GM23338 (cell line): ENCODE measurements around the gene TRIO. TPM values are rescaled to one million over a fixed set of nuclear protein-coding genes. Genes with fewer than 3 reads are reported as not detected.

Source experiments
- ATAC-seq: fragments of 200-7000 bp; cut with Tn5 transposase; 3 replicates; pipeline ENCODE4 v1.9.1; 2020
- DNase-seq: peaks from one replicate; pipeline ENCODE4 v3.0.0-alpha.2; 2015; ENCODE audit warnings: low spot score
- H2AFZ ChIP-seq: fragments of 200-600 bp; sonication (generic); 2 replicates; pipeline ENCODE4 v1.8.0; 2016; ENCODE audit warnings: antibody characterized with exemption, mild to moderate bottlenecking, moderate library complexity
- H3F3A ChIP-seq: fragments of 200-600 bp; sonication (generic); replicated peaks from 2 replicates; pipeline ENCODE4 v1.8.0; 2017; ENCODE audit warnings: antibody characterized with exemption, mixed run types, low read depth
- H3K27ac ChIP-seq: fragments of 200-600 bp; sonication (generic); 2 replicates; pipeline ENCODE4 v1.6.1; 2016; ENCODE audit warnings: low read depth
- H3K27me3 ChIP-seq: fragments of 200-600 bp; sonication (generic); 2 replicates; pipeline ENCODE4 v1.8.0; 2016; ENCODE audit warnings: mild to moderate bottlenecking, mixed run types, moderate library complexity; ENCODE audit not compliant: insufficient read depth
- H3K36me3 ChIP-seq: fragments of 200-600 bp; sonication (generic); 2 replicates; pipeline ENCODE4 v1.8.0; 2016; ENCODE audit warnings: mild to moderate bottlenecking; ENCODE audit not compliant: insufficient read depth
- H3K4me1 ChIP-seq: fragments of 200-600 bp; sonication (generic); 2 replicates; pipeline ENCODE4 v1.8.0; 2016; ENCODE audit warnings: mild to moderate bottlenecking, moderate library complexity; ENCODE audit not compliant: insufficient read depth
- H3K4me2 ChIP-seq: fragments of 200-600 bp; sonication (generic); 2 replicates; pipeline ENCODE4 v1.7.1; 2017; ENCODE audit warnings: mixed run types
- H3K4me3 ChIP-seq: fragments of 200-600 bp; sonication (generic); 2 replicates; pipeline ENCODE4 v1.6.1; 2016; ENCODE audit warnings: mixed run types
- H3K79me2 ChIP-seq: fragments of 200-600 bp; sonication (generic); replicated peaks from 2 replicates; pipeline ENCODE4 v1.8.0; 2017; ENCODE audit warnings: mild to moderate bottlenecking; ENCODE audit not compliant: insufficient read depth
- H3K9me2 ChIP-seq: fragments of 200-600 bp; sonication (generic); 2 replicates; pipeline ENCODE4 v1.8.0; 2017; ENCODE audit not compliant: insufficient read depth
- H4K20me1 ChIP-seq: fragments of 200-600 bp; sonication (generic); replicated peaks from 2 replicates; pipeline ENCODE4 v1.8.0; 2017; ENCODE audit warnings: mild to moderate bottlenecking; ENCODE audit not compliant: insufficient read depth
- H3K27ac Mint-ChIP-seq: 2 replicates; pipeline ENCODE4 v1.8.0; 2020; ENCODE audit warnings: inconsistent platforms, mild to moderate bottlenecking, moderate library complexity, mixed read lengths
- H3K27me3 Mint-ChIP-seq: 3 replicates; pipeline ENCODE4 v1.8.0; 2022; ENCODE audit warnings: low read depth, mild to moderate bottlenecking, moderate library complexity, mixed read lengths, inconsistent platforms; ENCODE audit not compliant: insufficient read depth, poor library complexity
- H3K36me3 Mint-ChIP-seq: 3 replicates; pipeline ENCODE4 v1.8.0; 2021; ENCODE audit warnings: low read depth, mild to moderate bottlenecking, inconsistent platforms, moderate library complexity, mixed read lengths
- H3K4me1 Mint-ChIP-seq: 3 replicates; pipeline ENCODE4 v1.8.0; 2020; ENCODE audit warnings: mild to moderate bottlenecking, inconsistent platforms, mixed read lengths
- H3K4me3 Mint-ChIP-seq: 3 replicates; pipeline ENCODE4 v1.8.0; 2021; ENCODE audit warnings: moderate library complexity, mild to moderate bottlenecking, inconsistent platforms, mixed read lengths
- H3K9me3 Mint-ChIP-seq: 3 replicates; pipeline ENCODE4 v1.8.0; 2020; ENCODE audit warnings: moderate library complexity, mild to moderate bottlenecking, inconsistent platforms, mixed read lengths
- CREB1 ChIP-seq: fragments of 250-450 bp; sonication (Bioruptor Pico); IDR thresholded peaks from 2 replicates; pipeline ENCODE4 v1.5.0; 2020; ENCODE audit warnings: low read depth, mild to moderate bottlenecking, moderate library complexity
- EZH2 ChIP-seq: fragments of 200-600 bp; sonication (generic); IDR thresholded peaks from one replicate; pipeline ENCODE4 v1.8.0; 2017; ENCODE audit warnings: antibody characterized with exemption, mild to moderate bottlenecking, low read depth; ENCODE audit not compliant: unreplicated experiment
- EZH2phosphoT487 ChIP-seq: fragments of 200-600 bp; sonication (generic); IDR thresholded peaks from one replicate; pipeline ENCODE4 v1.8.1; 2018; ENCODE audit warnings: antibody characterized with exemption; ENCODE audit not compliant: unreplicated experiment
- NANOG ChIP-seq: IDR thresholded peaks from 2 replicates; pipeline ENCODE4 v1.6.1; 2016; ENCODE audit warnings: antibody characterized with exemption, borderline replicate concordance
- STAT1 ChIP-seq: IDR thresholded peaks from one replicate; pipeline ENCODE4 v1.6.1; 2016; ENCODE audit warnings: antibody characterized with exemption; ENCODE audit not compliant: unreplicated experiment
- ZNF331 ChIP-seq: fragments of 250-450 bp; sonication (Bioruptor Pico); IDR thresholded peaks from 2 replicates; pipeline ENCODE4 v1.5.0; 2020; ENCODE audit warnings: low read depth, mild to moderate bottlenecking, moderate library complexity
- polyA plus RNA-seq: library from polyadenylated mRNA; unstranded; fragments of >200 nt; fragmentation: Nextera tagmentation; extraction: Ambion mirVana; gene quantifications from 2 replicates; pipeline ENCODE4 v1.2.1, GENCODE V29; 2016
- total RNA-seq: library from RNA; depleted of rRNA; stranded (reverse); fragments of >200 nt; shearing (Covaris generic); gene quantifications from 2 replicates; pipeline ENCODE4 v1.2.3, GENCODE V29; 2014
- TF ChIP-seq, protein P1 (sequence below): fragments of 250-450 bp; sonication (Bioruptor Pico); IDR thresholded peaks from 2 replicates; pipeline ENCODE4 v1.5.0; 2020; ENCODE audit warnings: mild to moderate bottlenecking, moderate library complexity
- TF ChIP-seq, protein P2 (sequence below): IDR thresholded peaks from 2 replicates; pipeline ENCODE4 v1.6.1; 2016; ENCODE audit warnings: antibody characterized with exemption

TRIO gene
- total and polyA plus RNA-seq, 2 experiments from 2014 or later = 13.8 to 113 TPM

DNA sequence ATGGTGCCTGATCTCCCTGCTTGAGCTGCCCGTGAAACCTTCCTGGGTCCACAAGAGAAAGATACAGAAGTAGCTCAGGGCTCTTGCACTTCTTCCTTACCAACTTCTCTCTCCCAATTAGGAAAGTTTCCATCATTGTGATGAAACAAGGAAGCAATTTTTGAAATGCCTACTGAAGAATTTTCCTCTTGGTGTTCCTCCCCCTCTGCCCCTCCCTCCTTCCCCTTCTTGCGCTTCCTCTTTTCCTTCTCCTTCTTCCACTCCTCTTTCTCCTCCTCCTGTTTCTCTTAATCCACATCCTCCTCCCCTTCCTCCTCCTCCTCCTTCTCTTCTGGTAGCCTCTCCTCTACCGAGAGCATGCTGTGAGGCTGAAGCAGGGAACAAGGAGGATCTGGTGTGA, 402.2 kb downstream of the TRIO start:
- Histone ChIP-seq H3K79me2 (no peaks in the 10 kb centered on the region), H3K9me2 (peaks cover 3% of the 10 kb centered on the region; the same call in 1 of the 2 replicates), H3K27me3 (no peaks in the 10 kb centered on the region), H4K20me1 (no peaks in the 10 kb centered on the region), H3K4me2 (no peak overlapping the region), H3K27ac (no peak overlapping the region), H3K4me1 (no peaks in the 10 kb centered on the region), H2AFZ (no peak overlapping the region), H3K36me3 (no peaks in the 10 kb centered on the region), H3K4me3 (no peak overlapping the region), H3F3A (no peaks in the 10 kb centered on the region)
- DNase-seq (no peak), ATAC-seq (no peak)
- no peaks in the 10 kb centered on the region for H3K36me3 Mint-ChIP-seq
- peaks cover 1% of the 10 kb centered on the region for H3K27me3 Mint-ChIP-seq
- no peaks in the 10 kb centered on the region for H3K4me1 Mint-ChIP-seq
- H3K9me3 Mint-ChIP-seq = peaks cover 5% of the 10 kb centered on the region; the same call in 2 of the 3 replicates
- H3K4me3 Mint-ChIP-seq = no peak overlapping the region
- no peak overlapping the region for H3K27ac Mint-ChIP-seq
- TF ChIP-seq CREB1 (CRISPR knock-in tag) = no peak
- TF ChIP-seq STAT1 = no peak
- TF ChIP-seq ZNF331 (CRISPR knock-in tag) = no peak
- no peak for TF ChIP-seq EZH2phosphoT487
- TF ChIP-seq EZH2 = no peak
- TF ChIP-seq, protein P1, sequence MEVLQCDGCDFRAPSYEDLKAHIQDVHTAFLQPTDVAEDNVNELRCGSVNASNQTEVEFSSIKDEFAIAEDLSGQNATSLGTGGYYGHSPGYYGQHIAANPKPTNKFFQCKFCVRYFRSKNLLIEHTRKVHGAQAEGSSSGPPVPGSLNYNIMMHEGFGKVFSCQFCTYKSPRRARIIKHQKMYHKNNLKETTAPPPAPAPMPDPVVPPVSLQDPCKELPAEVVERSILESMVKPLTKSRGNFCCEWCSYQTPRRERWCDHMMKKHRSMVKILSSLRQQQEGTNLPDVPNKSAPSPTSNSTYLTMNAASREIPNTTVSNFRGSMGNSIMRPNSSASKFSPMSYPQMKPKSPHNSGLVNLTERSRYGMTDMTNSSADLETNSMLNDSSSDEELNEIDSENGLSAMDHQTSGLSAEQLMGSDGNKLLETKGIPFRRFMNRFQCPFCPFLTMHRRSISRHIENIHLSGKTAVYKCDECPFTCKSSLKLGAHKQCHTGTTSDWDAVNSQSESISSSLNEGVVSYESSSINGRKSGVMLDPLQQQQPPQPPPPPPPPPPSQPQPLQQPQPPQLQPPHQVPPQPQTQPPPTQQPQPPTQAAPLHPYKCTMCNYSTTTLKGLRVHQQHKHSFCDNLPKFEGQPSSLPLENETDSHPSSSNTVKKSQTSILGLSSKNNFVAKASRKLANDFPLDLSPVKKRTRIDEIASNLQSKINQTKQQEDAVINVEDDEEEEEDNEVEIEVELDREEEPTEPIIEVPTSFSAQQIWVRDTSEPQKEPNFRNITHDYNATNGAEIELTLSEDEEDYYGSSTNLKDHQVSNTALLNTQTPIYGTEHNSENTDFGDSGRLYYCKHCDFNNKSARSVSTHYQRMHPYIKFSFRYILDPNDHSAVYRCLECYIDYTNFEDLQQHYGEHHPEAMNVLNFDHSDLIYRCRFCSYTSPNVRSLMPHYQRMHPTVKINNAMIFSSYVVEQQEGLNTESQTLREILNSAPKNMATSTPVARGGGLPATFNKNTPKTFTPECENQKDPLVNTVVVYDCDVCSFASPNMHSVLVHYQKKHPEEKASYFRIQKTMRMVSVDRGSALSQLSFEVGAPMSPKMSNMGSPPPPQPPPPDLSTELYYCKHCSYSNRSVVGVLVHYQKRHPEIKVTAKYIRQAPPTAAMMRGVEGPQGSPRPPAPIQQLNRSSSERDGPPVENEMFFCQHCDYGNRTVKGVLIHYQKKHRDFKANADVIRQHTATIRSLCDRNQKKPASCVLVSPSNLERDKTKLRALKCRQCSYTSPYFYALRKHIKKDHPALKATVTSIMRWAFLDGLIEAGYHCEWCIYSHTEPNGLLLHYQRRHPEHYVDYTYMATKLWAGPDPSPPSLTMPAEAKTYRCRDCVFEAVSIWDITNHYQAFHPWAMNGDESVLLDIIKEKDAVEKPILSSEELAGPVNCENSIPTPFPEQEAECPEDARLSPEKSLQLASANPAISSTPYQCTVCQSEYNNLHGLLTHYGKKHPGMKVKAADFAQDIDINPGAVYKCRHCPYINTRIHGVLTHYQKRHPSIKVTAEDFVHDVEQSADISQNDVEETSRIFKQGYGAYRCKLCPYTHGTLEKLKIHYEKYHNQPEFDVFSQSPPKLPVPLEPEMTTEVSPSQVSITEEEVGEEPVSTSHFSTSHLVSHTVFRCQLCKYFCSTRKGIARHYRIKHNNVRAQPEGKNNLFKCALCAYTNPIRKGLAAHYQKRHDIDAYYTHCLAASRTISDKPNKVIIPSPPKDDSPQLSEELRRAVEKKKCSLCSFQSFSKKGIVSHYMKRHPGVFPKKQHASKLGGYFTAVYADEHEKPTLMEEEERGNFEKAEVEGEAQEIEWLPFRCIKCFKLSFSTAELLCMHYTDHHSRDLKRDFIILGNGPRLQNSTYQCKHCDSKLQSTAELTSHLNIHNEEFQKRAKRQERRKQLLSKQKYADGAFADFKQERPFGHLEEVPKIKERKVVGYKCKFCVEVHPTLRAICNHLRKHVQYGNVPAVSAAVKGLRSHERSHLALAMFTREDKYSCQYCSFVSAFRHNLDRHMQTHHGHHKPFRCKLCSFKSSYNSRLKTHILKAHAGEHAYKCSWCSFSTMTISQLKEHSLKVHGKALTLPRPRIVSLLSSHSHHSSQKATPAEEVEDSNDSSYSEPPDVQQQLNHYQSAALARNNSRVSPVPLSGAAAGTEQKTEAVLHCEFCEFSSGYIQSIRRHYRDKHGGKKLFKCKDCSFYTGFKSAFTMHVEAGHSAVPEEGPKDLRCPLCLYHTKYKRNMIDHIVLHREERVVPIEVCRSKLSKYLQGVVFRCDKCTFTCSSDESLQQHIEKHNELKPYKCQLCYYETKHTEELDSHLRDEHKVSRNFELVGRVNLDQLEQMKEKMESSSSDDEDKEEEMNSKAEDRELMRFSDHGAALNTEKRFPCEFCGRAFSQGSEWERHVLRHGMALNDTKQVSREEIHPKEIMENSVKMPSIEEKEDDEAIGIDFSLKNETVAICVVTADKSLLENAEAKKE (CRISPR knock-in tag) = no peak

DNA sequence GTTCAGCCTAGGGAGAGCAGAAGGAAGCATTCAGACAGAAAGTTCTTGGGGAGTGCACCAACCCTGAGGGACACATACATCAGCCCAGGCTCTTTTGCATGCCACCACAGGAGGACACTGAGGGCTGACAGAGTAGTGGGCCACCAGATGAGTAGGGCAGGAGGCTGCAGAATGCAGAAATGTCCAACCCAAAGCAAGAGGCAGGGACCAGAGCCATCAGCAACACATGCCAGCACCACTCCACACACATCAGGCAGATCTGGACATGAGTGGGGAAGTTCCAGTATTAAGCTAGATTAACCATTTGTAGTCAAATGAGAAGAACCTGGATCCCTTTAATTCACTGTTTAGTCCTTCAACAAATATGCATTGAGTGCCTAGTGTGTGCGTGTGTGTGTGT, 402.7 kb downstream of the TRIO start:
- Mint-ChIP-seq H3K36me3 (no peaks in the 10 kb centered on the region), H3K4me1 (no peaks in the 10 kb centered on the region), H3K27ac (no peak overlapping the region), H3K4me3 (no peak overlapping the region), H3K9me3 (peaks cover 5% of the 10 kb centered on the region; the same call in 2 of the 3 replicates), H3K27me3 (peaks cover 1% of the 10 kb centered on the region)
- Histone ChIP-seq H3K36me3 (no peaks in the 10 kb centered on the region), H3K27me3 (no peaks in the 10 kb centered on the region), H3K4me1 (no peaks in the 10 kb centered on the region), H4K20me1 (no peaks in the 10 kb centered on the region), H2AFZ (no peak overlapping the region), H3K79me2 (no peaks in the 10 kb centered on the region), H3K27ac (no peak overlapping the region), H3K9me2 (peaks cover 3% of the 10 kb centered on the region; the same call in 1 of the 2 replicates), H3K4me2 (no peak overlapping the region), H3F3A (no peaks in the 10 kb centered on the region), H3K4me3 (no peak overlapping the region)
- DNase-seq = no peak
- no peak for ATAC-seq
- TF ChIP-seq, protein P2, sequence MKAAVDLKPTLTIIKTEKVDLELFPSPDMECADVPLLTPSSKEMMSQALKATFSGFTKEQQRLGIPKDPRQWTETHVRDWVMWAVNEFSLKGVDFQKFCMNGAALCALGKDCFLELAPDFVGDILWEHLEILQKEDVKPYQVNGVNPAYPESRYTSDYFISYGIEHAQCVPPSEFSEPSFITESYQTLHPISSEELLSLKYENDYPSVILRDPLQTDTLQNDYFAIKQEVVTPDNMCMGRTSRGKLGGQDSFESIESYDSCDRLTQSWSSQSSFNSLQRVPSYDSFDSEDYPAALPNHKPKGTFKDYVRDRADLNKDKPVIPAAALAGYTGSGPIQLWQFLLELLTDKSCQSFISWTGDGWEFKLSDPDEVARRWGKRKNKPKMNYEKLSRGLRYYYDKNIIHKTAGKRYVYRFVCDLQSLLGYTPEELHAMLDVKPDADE = no peak
- TF ChIP-seq STAT1 = no peak
- no peak for TF ChIP-seq ZNF331 (CRISPR knock-in tag)
- no peak for TF ChIP-seq CREB1 (CRISPR knock-in tag)
- no peak for TF ChIP-seq NANOG
